Measurements from ENCODE around the gene RRAGC. TPM values are rescaled to one million over a fixed set of nuclear protein-coding genes. Genes with fewer than 3 reads are reported as not detected.
A peak's percentile ranks its signal among the peaks of the same experiment; 100 is the strongest.

Gene RRAGC
- total and polyA plus RNA-seq, 9 of the 15 experiments (the other 6 are each of a cell fraction or from before 2014, with no cell fraction given), result 3.9 to 16.9 (median 10.9) TPM

DNA sequence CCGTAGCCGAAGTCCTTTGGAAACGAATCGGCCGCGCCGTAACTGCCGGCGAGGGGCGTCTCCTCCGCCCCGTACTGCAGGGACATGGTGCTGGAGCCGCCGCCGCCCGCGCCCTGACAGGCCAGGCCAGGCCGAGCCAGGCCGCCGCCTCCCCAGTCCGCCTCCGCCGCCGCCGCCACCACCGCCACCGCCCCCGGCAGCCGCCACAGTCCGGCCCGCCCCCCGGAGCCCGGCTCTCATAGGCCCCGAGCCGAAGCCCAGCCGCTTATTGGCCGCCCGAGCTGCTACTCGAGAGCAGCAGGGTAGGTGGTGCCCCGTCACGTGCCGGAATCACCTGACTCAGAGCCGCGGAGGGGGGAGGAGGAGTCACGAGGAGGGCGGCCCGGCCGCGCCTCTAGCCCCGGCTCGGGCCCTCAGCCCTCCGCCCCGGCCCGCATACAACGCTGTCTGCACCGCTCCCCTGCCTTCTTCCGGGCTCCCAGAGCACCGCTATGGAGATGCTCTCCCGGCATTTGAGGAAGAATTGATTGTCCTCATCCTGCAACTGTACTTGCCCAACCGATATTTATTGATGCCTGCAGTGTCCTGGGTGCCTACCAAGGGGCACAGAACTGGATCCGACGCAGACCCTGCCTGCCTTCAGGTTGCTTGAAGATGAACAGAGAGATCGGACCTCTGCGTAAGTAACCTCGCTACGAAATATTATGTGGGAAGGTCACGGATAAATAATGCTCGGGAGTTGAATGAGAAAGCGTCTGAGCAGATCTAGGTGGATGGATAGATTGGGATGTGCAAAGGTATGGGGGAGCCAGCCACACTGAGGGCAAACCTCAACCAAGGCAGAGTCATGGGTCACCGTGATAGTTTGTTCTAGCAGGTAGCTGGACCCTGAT lies at the start of gene RRAGC (continued):
- TF ChIP-seq, protein P1, sequence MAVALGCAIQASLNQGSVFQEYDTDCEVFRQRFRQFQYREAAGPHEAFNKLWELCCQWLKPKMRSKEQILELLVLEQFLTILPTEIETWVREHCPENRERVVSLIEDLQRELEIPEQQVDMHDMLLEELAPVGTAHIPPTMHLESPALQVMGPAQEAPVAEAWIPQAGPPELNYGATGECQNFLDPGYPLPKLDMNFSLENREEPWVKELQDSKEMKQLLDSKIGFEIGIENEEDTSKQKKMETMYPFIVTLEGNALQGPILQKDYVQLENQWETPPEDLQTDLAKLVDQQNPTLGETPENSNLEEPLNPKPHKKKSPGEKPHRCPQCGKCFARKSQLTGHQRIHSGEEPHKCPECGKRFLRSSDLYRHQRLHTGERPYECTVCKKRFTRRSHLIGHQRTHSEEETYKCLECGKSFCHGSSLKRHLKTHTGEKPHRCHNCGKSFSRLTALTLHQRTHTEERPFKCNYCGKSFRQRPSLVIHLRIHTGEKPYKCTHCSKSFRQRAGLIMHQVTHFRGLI (CRISPR knock-in tag; IDR thresholded peaks at IDR 0.05), result no peak
- peak; percentile 84 for TF ChIP-seq LEF1 (IDR thresholded peaks at IDR 0.05)
- TF ChIP-seq POLR2AphosphoS2 (IDR thresholded peaks at IDR 0.05; ENCODE audit: low read length), result no peak
- no peak for TF ChIP-seq ZNF347 (CRISPR knock-in tag; IDR thresholded peaks at IDR 0.05; ENCODE audit: low read depth)
- TF ChIP-seq, protein P2, sequence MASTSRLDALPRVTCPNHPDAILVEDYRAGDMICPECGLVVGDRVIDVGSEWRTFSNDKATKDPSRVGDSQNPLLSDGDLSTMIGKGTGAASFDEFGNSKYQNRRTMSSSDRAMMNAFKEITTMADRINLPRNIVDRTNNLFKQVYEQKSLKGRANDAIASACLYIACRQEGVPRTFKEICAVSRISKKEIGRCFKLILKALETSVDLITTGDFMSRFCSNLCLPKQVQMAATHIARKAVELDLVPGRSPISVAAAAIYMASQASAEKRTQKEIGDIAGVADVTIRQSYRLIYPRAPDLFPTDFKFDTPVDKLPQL (IDR thresholded peaks at IDR 0.05; ENCODE audit: extremely low read depth, insufficient read length), result no peak
- no peak for TF ChIP-seq SREBF2 (CRISPR knock-in tag; IDR thresholded peaks at IDR 0.05)
- TF ChIP-seq FOSL1 (tag; conservative IDR thresholded peaks at IDR 0.05), result peak; percentile 81
- TF ChIP-seq HDAC2 (IDR thresholded peaks at IDR 0.05), result peak; percentile 66; the same call in 1 of the 2 replicates
- TF ChIP-seq RCOR1 (IDR thresholded peaks at IDR 0.05; ENCODE audit: borderline replicate concordance in 1 of 2, low read depth in 2 of 2, low read length in 2 of 2), result peak in 1 of 2 experiments; percentile 79; a peak in 2 of 4 replicates
- TF ChIP-seq SP2 (IDR thresholded peaks at IDR 0.05; ENCODE audit: extremely low read depth, low read depth, low read length, poor library complexity, severe bottlenecking), result peak; percentile 88
- no peak for TF ChIP-seq U2AF1 (optimal IDR thresholded peaks at IDR 0.05; ENCODE audit: low read depth, low read length)
- peak in 1 of 2 experiments; percentile 95; a peak in 3 of 4 replicates for TF ChIP-seq SIN3A (IDR thresholded peaks at IDR 0.05; ENCODE audit: borderline replicate concordance in 2 of 2, control insufficient read depth in 1 of 2, low read depth in 2 of 2, low read length in 2 of 2)
- no peak for TF ChIP-seq ZNF785 (CRISPR knock-in tag; IDR thresholded peaks at IDR 0.05)
- no peak for TF ChIP-seq GTF2A2 (tag; IDR thresholded peaks at IDR 0.05)
- peak; percentile 96 for TF ChIP-seq CCNT2 (IDR thresholded peaks at IDR 0.05; ENCODE audit: borderline replicate concordance, extremely low read depth, insufficient read length, low read depth, low read length)
- TF ChIP-seq EP300 (IDR thresholded peaks at IDR 0.05; ENCODE audit: low read length), result peak; percentile 65; the same call in 1 of the 2 replicates
- peak; percentile 44; the same call in 1 of the 2 replicates for TF ChIP-seq JUNB (CRISPR knock-in tag; conservative IDR thresholded peaks at IDR 0.05)
- TF ChIP-seq, protein P3, sequence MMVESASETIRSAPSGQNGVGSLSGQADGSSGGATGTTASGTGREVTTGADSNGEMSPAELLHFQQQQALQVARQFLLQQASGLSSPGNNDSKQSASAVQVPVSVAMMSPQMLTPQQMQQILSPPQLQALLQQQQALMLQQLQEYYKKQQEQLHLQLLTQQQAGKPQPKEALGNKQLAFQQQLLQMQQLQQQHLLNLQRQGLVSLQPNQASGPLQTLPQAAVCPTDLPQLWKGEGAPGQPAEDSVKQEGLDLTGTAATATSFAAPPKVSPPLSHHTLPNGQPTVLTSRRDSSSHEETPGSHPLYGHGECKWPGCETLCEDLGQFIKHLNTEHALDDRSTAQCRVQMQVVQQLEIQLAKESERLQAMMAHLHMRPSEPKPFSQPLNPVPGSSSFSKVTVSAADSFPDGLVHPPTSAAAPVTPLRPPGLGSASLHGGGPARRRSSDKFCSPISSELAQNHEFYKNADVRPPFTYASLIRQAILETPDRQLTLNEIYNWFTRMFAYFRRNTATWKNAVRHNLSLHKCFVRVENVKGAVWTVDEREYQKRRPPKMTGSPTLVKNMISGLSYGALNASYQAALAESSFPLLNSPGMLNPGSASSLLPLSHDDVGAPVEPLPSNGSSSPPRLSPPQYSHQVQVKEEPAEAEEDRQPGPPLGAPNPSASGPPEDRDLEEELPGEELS (CRISPR knock-in tag; IDR thresholded peaks at IDR 0.05; ENCODE audit: borderline replicate concordance), result peak; percentile 86; the same call in 1 of the 2 replicates
- peak; percentile 95 to 98 for TF ChIP-seq MAZ (CRISPR knock-in tag; conservative IDR thresholded peaks at IDR 0.05 in 1 of 2, IDR thresholded peaks at IDR 0.05 in 1 of 2)
- TF ChIP-seq SMAD4 (CRISPR knock-in tag; conservative IDR thresholded peaks at IDR 0.05), result peak; percentile 94
